Left ventricle myocardium superior (tissue), 1 donor: ENCODE results near the gene UCHL1. TPM values are rescaled to one million over a fixed set of nuclear protein-coding genes. Genes with fewer than 3 reads are reported as not detected.
A peak's percentile ranks its signal among the peaks of the same experiment; 100 is the strongest.
"Not testable (repeated sequence)": the region's sequence is repeated elsewhere in the genome, so short reads cannot be mapped to it uniquely, and the experiment has no call there.

Experiments used
- ATAC-seq: fragments of 200-7000 bp; cut with Tn5 transposase; one replicate; pipeline ENCODE4 v1.9.1; 2020; ENCODE audit warnings: mild to moderate bottlenecking, moderate library complexity
- DNase-seq: peaks from one replicate; pipeline ENCODE4 v3.0.0-alpha.2; 2020
- intact Hi-C: fragments of 100-400 bp; cut with micrococcal nuclease; formaldehyde crosslinking; loops from one replicate; pipeline ENCODE4 v1.11.0; 2022
- total RNA-seq: library from RNA; stranded (reverse); fragmentation: NEBNext Ultra II Directional; extraction: Animal tissue kit (Norgen Biotek cat#: 25700); gene quantifications from one replicate; pipeline ENCODE4 v1.2.1, GENCODE V29; 2021
- donor health status: DM: no; HTN: yes; CAD: no; lungs with severe emphysema.

UCHL1 gene
- total RNA-seq, 1 donor from 2014 or later = 4.8 TPM

DNA sequence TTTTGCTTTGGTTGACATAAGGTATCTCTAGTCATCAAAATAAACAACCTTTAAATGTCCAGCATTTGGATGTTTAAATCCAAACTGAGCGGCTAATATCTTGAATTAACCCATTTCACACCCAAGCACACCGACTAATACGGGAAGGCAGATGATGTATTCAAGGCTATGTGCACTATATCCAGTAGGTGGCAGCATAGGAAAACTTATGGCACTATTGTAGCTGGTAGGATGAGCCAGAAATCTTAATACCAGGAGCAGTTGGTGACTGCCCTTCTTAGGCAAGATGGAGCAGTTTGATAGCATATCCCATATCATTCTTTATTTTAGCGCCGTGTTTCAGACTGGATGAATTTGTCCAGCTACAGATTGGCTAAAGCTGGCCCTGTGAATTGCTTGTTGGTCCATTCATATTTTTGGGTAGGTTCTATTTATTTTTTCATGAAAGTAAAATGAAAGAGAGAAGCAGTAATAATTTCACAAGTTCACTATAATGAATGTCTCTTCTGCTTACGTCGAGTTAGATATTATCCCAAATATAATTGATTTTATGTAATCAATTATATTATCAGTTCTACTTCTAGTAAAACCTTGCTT is 24.4 kb downstream of the UCHL1 start:
- intact Hi-C loops = loop anchor here (2.0 kb wide), 1 partner anchor 380 kb away; no protein-coding TSS in a partner anchor
- DNase-seq = no peak
- ATAC-seq = peak; percentile 95

DNA sequence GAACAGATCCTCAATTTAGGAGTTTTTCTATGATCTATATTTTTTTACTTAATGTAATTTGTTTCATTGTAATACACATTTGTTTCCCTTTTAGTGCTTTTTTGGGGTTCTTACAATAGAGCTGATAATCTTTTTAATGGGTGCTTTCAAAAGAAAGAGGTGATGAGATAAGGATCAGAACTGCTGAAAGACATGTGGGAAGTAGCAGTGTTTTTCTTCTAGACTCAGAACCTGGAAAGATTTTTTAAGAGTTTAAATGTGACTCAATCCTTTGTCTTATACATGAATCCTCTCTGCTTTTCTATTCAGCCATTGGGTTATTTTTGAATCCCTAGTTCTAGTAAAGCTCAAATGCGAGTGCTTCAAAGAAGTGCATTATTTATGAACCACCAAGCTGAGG is 25.6 kb downstream of the UCHL1 start:
- ATAC-seq (no peak), DNase-seq (no peak)
- intact Hi-C loops = no loop called here

GRCh38 chr4:41285202-41285863 is 28.6 kb downstream of the UCHL1 start:
- ATAC-seq (no peak), DNase-seq (no peak)
- intact Hi-C loops = no loop called here

GRCh38 chr4:41285864-41286235 is 29.1 kb downstream of the UCHL1 start:
- ATAC-seq (no peak), DNase-seq (no peak)
- intact Hi-C loops = no loop called here

GRCh38 chr4:41287005-41287404 is 30.3 kb downstream of the UCHL1 start:
- intact Hi-C loops = no loop called here
- no peak for DNase-seq
- ATAC-seq = no peak

- DNase-seq (no peak), ATAC-seq (no peak)
- intact Hi-C loops = no loop called here
Measured at GRCh38 chr4:41287852-41288251, 31.1 kb downstream of the UCHL1 start.

- ATAC-seq = no peak
- intact Hi-C loops = no loop called here
- no peak for DNase-seq
Measured at GRCh38 chr4:41288254-41288653, 31.5 kb downstream of the UCHL1 start.

GRCh38 chr4:41290479-41290878 is 33.8 kb downstream of the UCHL1 start:
- peak; percentile 77 for ATAC-seq
- no peak for DNase-seq
- intact Hi-C loops = no loop called here

DNA sequence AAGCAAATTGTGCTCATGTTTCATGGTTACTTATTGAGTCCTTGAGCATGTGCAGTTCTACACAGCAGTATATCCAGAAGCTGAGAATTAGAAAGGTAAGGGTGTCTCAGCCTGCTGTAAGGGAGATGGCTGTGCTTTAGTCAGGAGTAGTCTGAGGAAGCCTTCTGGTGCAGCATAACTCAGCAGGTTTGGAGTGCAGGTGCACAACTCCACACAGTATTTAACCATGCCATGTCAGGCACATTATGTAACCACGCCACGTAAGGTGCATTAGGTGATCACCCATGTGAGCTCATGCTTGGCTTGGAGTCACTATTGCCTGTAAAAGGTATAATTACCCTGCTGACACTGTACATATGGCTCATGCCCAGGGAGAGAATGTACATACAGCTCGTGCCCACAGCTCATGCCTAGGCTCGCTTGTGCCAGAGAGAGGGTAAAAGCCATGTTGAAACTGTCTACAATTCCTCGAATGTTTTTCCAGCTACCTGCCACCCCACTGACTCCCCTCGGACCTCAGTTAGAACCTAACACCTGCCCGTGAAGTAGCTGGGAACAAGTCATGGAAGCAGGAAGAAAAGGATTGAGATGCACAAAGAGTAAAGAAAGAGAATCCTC is 37.8 kb downstream of the UCHL1 start:
- DNase-seq (no peak), ATAC-seq (no peak)
- intact Hi-C loops = no loop called here

DNA sequence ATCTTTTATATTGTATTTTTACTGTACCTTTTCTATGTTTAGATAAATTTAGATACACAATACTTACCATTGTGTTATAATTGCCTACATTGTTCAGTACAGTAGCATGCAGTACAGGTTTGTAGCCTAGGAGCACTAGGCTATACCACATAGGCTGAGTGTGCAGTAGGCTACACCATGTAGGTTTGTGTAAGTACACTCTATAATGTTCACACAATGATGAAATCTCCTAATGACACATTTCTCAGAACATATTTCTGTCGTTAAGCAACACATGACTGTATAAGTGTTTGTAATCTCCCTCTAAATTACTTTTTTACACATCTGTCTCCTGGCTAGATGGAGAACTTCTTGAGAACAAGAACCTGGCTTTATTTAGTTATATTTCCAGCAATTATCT is 40.3 kb downstream of the UCHL1 start:
- no peak for DNase-seq
- intact Hi-C loops = no loop called here
- no peak for ATAC-seq

DNA sequence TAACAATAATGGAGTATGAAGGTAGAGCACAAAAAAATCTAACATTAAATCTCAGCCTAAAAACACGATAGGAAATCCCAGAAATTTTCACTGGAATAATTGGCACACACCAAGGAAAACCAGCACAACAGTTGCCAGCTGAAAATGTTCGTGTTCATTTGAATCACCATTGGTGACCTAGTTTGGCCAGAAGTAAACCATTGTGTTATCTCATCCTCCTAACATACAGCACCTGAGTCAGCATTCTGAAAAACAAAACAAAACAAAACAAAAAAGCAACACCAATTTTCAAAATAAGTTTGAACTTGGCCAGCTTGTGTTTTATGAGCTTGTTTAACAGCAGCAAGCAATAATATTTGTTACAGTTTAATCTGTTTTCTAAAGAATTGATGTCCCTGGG is 41.1 kb downstream of the UCHL1 start:
- intact Hi-C loops = no loop called here
- DNase-seq (no peak), ATAC-seq (no peak)

GRCh38 chr4:41299486-41299885 is 42.8 kb downstream of the UCHL1 start:
- intact Hi-C loops = no loop called here
- DNase-seq = no peak
- ATAC-seq = no peak

- ATAC-seq = no peak
- no peak for DNase-seq
- intact Hi-C loops = no loop called here
Measured at GRCh38 chr4:41301137-41301536, 44.4 kb downstream of the UCHL1 start.

GRCh38 chr4:41303372-41304118 is 46.8 kb downstream of the UCHL1 start:
- peak; percentile 26 for ATAC-seq

DNA sequence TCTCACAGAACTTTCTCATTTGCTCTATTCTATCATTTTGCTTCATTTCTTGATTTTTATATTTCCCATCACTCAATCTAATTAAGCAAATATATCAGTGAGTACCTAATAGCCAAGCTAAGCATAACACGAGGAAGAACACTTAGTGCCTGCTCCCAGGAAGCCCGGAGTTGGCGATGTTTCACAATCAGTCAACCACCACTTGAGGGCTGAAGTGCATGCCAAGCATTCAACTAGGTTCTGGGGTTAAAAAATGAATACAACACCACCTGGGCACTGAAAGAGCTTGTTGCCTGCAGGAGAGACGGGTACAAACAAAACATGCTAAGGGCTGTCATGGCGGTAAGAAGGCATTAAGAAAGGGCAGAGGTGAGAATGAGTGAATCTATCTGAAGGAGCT is 47.5 kb downstream of the UCHL1 start:
- DNase-seq (no peak), ATAC-seq (peak; percentile 63)
- intact Hi-C loops = no loop called here

More at GRCh38 chr4:41303372-41304118, 46.8 kb downstream of the UCHL1 start:
- DNase-seq = no peak
- intact Hi-C loops = no loop called here

GRCh38 chr4:41305476-41305875 is 48.7 kb downstream of the UCHL1 start:
- ATAC-seq = peak; percentile 30
- intact Hi-C loops = no loop called here

GRCh38 chr4:41307638-41308037 is 50.9 kb downstream of the UCHL1 start:
- ATAC-seq (peak; percentile 65), DNase-seq (no peak)
- intact Hi-C loops = no loop called here

More at GRCh38 chr4:41305476-41305875, 48.7 kb downstream of the UCHL1 start:
- no peak for DNase-seq

- DNase-seq (no peak), ATAC-seq (peak; percentile 36)
- intact Hi-C loops = no loop called here
Measured at GRCh38 chr4:41308398-41308797, 51.7 kb downstream of the UCHL1 start.

DNA sequence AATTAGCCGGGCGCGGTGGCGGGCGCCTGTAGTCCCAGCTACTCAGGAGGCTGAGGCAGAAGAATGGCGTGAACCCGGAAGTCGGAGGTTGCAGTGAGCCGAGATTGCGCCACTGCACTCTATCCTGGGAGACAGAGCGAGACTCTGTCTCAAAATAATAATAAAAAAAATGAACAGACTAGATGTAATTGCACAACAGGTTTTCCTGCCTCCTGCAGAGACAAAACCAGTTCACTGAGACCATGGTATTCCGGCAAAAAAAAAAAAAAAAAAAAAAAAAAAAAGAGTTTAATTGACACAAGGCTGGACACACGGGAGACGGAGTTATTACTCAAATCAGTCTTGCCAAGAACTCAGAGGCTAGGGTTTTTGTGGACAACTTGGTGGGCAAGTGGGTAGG is 58.7 kb downstream of the UCHL1 start:
- intact Hi-C loops, DNase-seq, ATAC-seq: not testable (repeated sequence)

DNA sequence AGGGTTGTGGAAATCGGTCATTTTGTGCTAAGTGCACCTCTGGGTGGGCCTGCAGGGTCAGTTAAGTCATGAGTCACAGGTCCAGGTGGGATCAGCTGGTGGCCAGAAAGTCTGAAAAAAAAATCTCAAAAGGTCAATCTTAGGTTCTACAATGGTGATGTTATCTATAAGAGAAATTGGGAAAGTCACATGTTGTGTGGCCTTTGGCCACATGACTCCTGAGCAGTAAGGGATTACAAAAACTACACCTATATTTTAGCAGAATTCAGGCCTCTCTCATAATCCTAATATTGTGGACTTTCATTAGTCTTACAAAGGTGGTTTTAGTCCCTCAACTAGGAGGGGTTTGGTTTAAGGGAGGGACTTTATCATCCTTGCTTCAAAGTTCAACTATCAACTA is 59.1 kb downstream of the UCHL1 start:
- no peak for ATAC-seq
- DNase-seq = no peak
- intact Hi-C loops = no loop called here
